ENCODE data around the gene PLRG1. TPM values are rescaled to one million over a fixed set of nuclear protein-coding genes. Genes with fewer than 3 reads are reported as not detected.

The PLRG1 gene
- total RNA-seq, 1 donor from 2014 or later: 96.3 TPM

DNA sequence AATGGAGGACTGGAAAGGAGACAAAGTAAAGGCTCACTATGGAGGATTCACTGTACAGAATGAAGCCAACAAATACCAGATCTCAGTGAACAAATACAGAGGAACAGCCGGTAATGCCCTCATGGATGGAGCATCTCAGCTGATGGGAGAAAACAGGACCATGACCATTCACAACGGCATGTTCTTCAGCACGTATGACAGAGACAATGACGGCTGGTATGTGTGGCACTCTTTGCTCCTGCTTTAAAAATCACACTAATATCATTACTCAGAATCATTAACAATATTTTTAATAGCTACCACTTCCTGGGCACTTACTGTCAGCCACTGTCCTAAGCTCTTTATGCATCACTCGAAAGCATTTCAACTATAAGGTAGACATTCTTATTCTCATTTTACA, 19.4 kb upstream of the PLRG1 start:
- no peak for DNase-seq (ENCODE audit: low spot score, unreplicated experiment)
- Mint-ChIP-seq H3K27ac (no peak overlapping the region), H3K27me3 (no peaks in the 10 kb centered on the region), H3K4me3 (ENCODE audit: low read depth) (no peak overlapping the region), H3K36me3 (ENCODE audit: insufficient read depth) (peaks cover 4% of the 10 kb centered on the region), H3K4me1 (ENCODE audit: low read depth) (no peaks in the 10 kb centered on the region), H3K9me3 (ENCODE audit: low read depth) (peaks cover 6% of the 10 kb centered on the region)
- TF ChIP-seq, protein P1, sequence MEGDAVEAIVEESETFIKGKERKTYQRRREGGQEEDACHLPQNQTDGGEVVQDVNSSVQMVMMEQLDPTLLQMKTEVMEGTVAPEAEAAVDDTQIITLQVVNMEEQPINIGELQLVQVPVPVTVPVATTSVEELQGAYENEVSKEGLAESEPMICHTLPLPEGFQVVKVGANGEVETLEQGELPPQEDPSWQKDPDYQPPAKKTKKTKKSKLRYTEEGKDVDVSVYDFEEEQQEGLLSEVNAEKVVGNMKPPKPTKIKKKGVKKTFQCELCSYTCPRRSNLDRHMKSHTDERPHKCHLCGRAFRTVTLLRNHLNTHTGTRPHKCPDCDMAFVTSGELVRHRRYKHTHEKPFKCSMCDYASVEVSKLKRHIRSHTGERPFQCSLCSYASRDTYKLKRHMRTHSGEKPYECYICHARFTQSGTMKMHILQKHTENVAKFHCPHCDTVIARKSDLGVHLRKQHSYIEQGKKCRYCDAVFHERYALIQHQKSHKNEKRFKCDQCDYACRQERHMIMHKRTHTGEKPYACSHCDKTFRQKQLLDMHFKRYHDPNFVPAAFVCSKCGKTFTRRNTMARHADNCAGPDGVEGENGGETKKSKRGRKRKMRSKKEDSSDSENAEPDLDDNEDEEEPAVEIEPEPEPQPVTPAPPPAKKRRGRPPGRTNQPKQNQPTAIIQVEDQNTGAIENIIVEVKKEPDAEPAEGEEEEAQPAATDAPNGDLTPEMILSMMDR (IDR thresholded peaks at IDR 0.05; ENCODE audit: unreplicated experiment): no peak

DNA sequence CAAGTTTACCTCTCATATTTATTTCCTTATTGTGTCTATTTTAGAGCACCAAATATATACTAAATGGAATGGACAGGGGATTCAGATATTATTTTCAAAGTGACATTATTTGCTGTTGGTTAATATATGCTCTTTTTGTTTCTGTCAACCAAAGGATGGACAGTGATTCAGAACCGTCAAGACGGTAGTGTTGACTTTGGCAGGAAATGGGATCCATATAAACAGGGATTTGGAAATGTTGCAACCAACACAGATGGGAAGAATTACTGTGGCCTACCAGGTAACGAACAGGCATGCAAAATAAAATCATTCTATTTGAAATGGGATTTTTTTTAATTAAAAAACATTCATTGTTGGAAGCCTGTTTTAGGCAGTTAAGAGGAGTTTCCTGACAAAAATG, 18.8 kb upstream of the PLRG1 start:
- no peaks in the 10 kb centered on the region for H3K4me1 Mint-ChIP-seq (ENCODE audit: low read depth)

DNA sequence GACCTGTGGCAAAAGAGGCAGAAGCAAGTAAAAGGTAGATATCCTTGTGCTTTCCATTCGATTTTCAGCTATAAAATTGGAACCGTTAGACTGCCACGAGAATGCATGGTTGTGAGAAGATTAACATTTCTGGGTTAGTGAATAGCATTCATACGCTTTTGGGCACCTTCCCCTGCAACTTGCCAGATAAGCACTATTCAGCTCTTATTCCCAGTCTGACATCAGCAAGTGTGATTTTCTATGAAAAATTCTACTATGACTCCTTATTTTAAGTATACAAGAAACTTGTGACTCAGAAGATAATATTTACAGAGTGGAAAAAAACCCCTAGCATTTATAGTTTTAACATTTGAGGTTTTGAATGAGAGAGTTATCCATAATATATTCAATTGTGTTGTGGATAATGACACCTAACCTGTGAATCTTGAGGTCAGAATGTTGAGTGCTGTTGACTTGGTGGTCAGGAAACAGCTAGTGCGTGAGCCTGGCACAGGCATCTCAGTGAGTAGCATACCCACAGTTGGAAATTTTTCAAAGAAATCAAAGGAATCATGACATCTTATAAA, 16.5 kb upstream of the PLRG1 start:
- Mint-ChIP-seq H3K4me1 (ENCODE audit: low read depth) (peaks cover 11% of the 10 kb centered on the region), H3K4me3 (ENCODE audit: low read depth) (no peak overlapping the region)

More for the DNA sequence above, 18.8 kb upstream of the PLRG1 start:
- TF ChIP-seq, protein P1 (IDR thresholded peaks at IDR 0.05; ENCODE audit: unreplicated experiment): no peak
- H3K36me3 Mint-ChIP-seq (ENCODE audit: insufficient read depth): peaks cover 4% of the 10 kb centered on the region
- DNase-seq (ENCODE audit: low spot score, unreplicated experiment): no peak
- H3K9me3 Mint-ChIP-seq (ENCODE audit: low read depth): peaks cover 6% of the 10 kb centered on the region
- no peak overlapping the region for H3K27ac Mint-ChIP-seq
- no peaks in the 10 kb centered on the region for H3K27me3 Mint-ChIP-seq
- no peak overlapping the region for H3K4me3 Mint-ChIP-seq (ENCODE audit: low read depth)

DNA sequence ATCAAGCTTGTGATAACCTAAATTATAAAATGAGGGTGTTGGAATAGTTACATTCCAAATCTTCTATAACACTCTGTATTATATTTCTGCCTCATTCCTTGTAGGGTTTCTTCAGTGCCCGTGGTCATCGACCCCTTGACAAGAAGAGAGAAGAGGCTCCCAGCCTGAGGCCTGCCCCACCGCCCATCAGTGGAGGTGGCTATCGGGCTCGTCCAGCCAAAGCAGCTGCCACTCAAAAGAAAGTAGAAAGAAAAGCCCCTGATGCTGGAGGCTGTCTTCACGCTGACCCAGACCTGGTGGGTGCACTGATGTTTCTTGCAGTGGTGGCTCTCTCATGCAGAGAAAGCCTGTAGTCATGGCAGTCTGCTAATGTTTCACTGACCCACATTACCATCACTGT, 15.5 kb upstream of the PLRG1 start:
- TF ChIP-seq, protein P1 (IDR thresholded peaks at IDR 0.05; ENCODE audit: unreplicated experiment): no peak
- peaks cover 17% of the 10 kb centered on the region for H3K4me1 Mint-ChIP-seq (ENCODE audit: low read depth)
- DNase-seq (ENCODE audit: low spot score, unreplicated experiment): no peak
- no peak overlapping the region for H3K4me3 Mint-ChIP-seq (ENCODE audit: low read depth)
- peaks cover 4% of the 10 kb centered on the region for H3K36me3 Mint-ChIP-seq (ENCODE audit: insufficient read depth)
- no peaks in the 10 kb centered on the region for H3K27me3 Mint-ChIP-seq
- H3K9me3 Mint-ChIP-seq (ENCODE audit: low read depth): peaks cover 6% of the 10 kb centered on the region
- H3K27ac Mint-ChIP-seq: no peak overlapping the region

More for the DNA sequence above, 16.5 kb upstream of the PLRG1 start:
- TF ChIP-seq, protein P1 (IDR thresholded peaks at IDR 0.05; ENCODE audit: unreplicated experiment): no peak
- no peak for DNase-seq (ENCODE audit: low spot score, unreplicated experiment)
- Mint-ChIP-seq H3K36me3 (ENCODE audit: insufficient read depth) (peaks cover 4% of the 10 kb centered on the region), H3K9me3 (ENCODE audit: low read depth) (peaks cover 6% of the 10 kb centered on the region), H3K27me3 (no peaks in the 10 kb centered on the region), H3K27ac (no peak overlapping the region)

DNA sequence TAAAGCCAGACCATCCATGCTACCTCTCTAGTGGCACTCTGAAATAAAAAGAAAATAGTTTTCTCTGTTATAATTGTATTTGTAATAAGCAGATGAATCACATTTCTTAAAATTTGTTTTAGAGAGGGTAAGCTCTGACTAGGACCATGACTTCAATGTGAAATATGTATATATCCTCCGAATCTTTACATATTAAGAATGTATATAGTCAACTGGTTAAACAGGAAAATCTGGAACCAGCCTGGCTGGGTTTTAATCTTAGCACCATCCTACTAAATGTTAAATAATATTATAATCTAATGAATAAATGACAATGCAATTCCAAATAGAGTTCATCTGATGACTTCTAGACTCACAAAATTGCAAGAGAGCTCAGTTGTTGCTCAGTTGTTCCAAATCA, 14.1 kb upstream of the PLRG1 start:
- TF ChIP-seq, protein P1 (IDR thresholded peaks at IDR 0.05; ENCODE audit: unreplicated experiment): no peak
- no peaks in the 10 kb centered on the region for H3K9me3 Mint-ChIP-seq (ENCODE audit: low read depth)
- H3K4me3 Mint-ChIP-seq (ENCODE audit: low read depth): no peak overlapping the region
- H3K27me3 Mint-ChIP-seq: no peaks in the 10 kb centered on the region
- DNase-seq (ENCODE audit: low spot score, unreplicated experiment): no peak
- H3K4me1 Mint-ChIP-seq (ENCODE audit: low read depth): peaks cover 28% of the 10 kb centered on the region
- no peaks in the 10 kb centered on the region for H3K36me3 Mint-ChIP-seq (ENCODE audit: insufficient read depth)
- no peak overlapping the region for H3K27ac Mint-ChIP-seq

All from progenitor cell of endocrine pancreas (in vitro differentiated cells).